SU-DHL-6 (cell line): ENCODE results near the gene FBXO17.
A peak's percentile ranks its signal among the peaks of the same experiment; 100 is the strongest.

ENCODE experiments used
- H2AFZ ChIP-seq: fragments of 200-600 bp; sonication (generic); 2 replicates; pipeline ENCODE4 v1.6.1; 2014; ENCODE audit warnings: low read depth, mild to moderate bottlenecking, moderate library complexity, mixed read lengths, antibody characterized with exemption, low read length; ENCODE audit not compliant: severe bottlenecking
- H3F3A ChIP-seq: fragments of 200-600 bp; shearing (Covaris generic); 2 replicates; pipeline ENCODE4 v1.6.0; 2016; ENCODE audit warnings: antibody characterized with exemption, mild to moderate bottlenecking; ENCODE audit not compliant: insufficient read depth
- H3K27ac ChIP-seq: fragments of 200-600 bp; sonication (generic); 2 replicates; pipeline ENCODE4 v1.5.1; 2016; ENCODE audit warnings: low read depth, mild to moderate bottlenecking, low read length, moderate library complexity, mixed read lengths
- H3K27me3 ChIP-seq: fragments of 200-600 bp; sonication (generic), shearing (Covaris generic); 2 replicates; pipeline ENCODE4 v1.6.0; 2014; ENCODE audit warnings: mild to moderate bottlenecking, low read length
- H3K36me3 ChIP-seq: fragments of 200-600 bp; sonication (generic); 2 replicates; pipeline ENCODE4 v1.6.1; 2014; ENCODE audit warnings: mild to moderate bottlenecking, low read length, mixed read lengths
- H3K4me2 ChIP-seq: fragments of 300-600, 200-600 bp; shearing (Covaris generic), sonication (generic); 2 replicates; pipeline ENCODE4 v1.6.0; 2014; ENCODE audit warnings: low read length, low read depth, mild to moderate bottlenecking; ENCODE audit not compliant: poor library complexity, severe bottlenecking
- H3K4me3 ChIP-seq: fragments of 200-600 bp; sonication (generic); 2 replicates; pipeline ENCODE4 v1.5.1; 2014; ENCODE audit warnings: antibody characterized with exemption, low read length, mild to moderate bottlenecking, mixed read lengths; ENCODE audit not compliant: insufficient read depth, poor library complexity, severe bottlenecking
- H3K79me2 ChIP-seq: fragments of 200-600 bp; sonication (generic); 2 replicates; pipeline ENCODE4 v1.6.1; 2014; ENCODE audit warnings: mild to moderate bottlenecking, low read length, moderate library complexity; ENCODE audit not compliant: insufficient read depth
- H3K9ac ChIP-seq: fragments of 200-600 bp; sonication (generic); 2 replicates; pipeline ENCODE4 v1.7.0; 2014; ENCODE audit warnings: mild to moderate bottlenecking, low read length
- H3K9me2 ChIP-seq: fragments of 200-600 bp; sonication (generic); replicated peaks from 2 replicates; pipeline ENCODE4 v1.6.1; 2014; ENCODE audit warnings: low read length; ENCODE audit not compliant: insufficient read depth
- H3K9me3 ChIP-seq: fragments of 200-600 bp; sonication (generic); 2 replicates; pipeline ENCODE4 v1.6.1; 2014; ENCODE audit warnings: low read length, mixed read lengths; ENCODE audit not compliant: insufficient read depth
- H4K20me1 ChIP-seq: fragments of 200-600 bp; sonication (generic); 2 replicates; pipeline ENCODE4 v1.6.1; 2014; ENCODE audit warnings: low read depth, mild to moderate bottlenecking, antibody characterized with exemption, low read length, moderate library complexity, mixed read lengths
- CTCF ChIP-seq: fragments of 200-600 bp; sonication (generic); IDR thresholded peaks from one replicate; pipeline ENCODE4 v1.5.1; 2017; ENCODE audit warnings: antibody characterized with exemption, mild to moderate bottlenecking, low read length, moderate library complexity; ENCODE audit not compliant: insufficient read depth, poor library complexity, severe bottlenecking
- EZH2phosphoT487 ChIP-seq: fragments of 200-600 bp; sonication (generic), shearing (Covaris generic); conservative IDR thresholded peaks from 2 replicates; pipeline ENCODE4 v1.6.1; 2018; ENCODE audit warnings: mild to moderate bottlenecking, antibody characterized with exemption, low read length, moderate library complexity, mixed read lengths

Gene FBXO17

GRCh38 chr19:38953677-38954076, 21.9 kb downstream of the FBXO17 start:
- H3K4me2 ChIP-seq = no peak overlapping the region
- H3F3A ChIP-seq = no peaks in the 10 kb centered on the region
- H3K4me3 ChIP-seq = no peak overlapping the region
- H3K27me3 ChIP-seq = no peaks in the 10 kb centered on the region
- H3K79me2 ChIP-seq = no peaks in the 10 kb centered on the region
- no peaks in the 10 kb centered on the region for H3K9me3 ChIP-seq
- no peaks in the 10 kb centered on the region for H3K9me2 ChIP-seq
- no peak overlapping the region for H3K9ac ChIP-seq
- no peaks in the 10 kb centered on the region for H3K36me3 ChIP-seq
- TF ChIP-seq EZH2phosphoT487 = no peak
- TF ChIP-seq CTCF = no peak
- H2AFZ ChIP-seq = no peak overlapping the region
- no peaks in the 10 kb centered on the region for H4K20me1 ChIP-seq
- no peak overlapping the region for H3K27ac ChIP-seq

GRCh38 chr19:38952395-38953165, 23.0 kb downstream of the FBXO17 start:
- Histone ChIP-seq H3K9me3 (no peaks in the 10 kb centered on the region), H2AFZ (no peak overlapping the region), H3K79me2 (no peaks in the 10 kb centered on the region), H3K9ac (no peak overlapping the region), H3K27me3 (no peaks in the 10 kb centered on the region), H3K36me3 (no peaks in the 10 kb centered on the region), H3K4me2 (no peak overlapping the region), H3K27ac (no peak overlapping the region), H4K20me1 (no peaks in the 10 kb centered on the region), H3F3A (no peaks in the 10 kb centered on the region), H3K9me2 (no peaks in the 10 kb centered on the region), H3K4me3 (no peak overlapping the region)
- TF ChIP-seq EZH2phosphoT487 (no peak), CTCF (peak; percentile 43)

GRCh38 chr19:38951187-38951586, 24.4 kb downstream of the FBXO17 start:
- no peak overlapping the region for H3K4me3 ChIP-seq
- TF ChIP-seq EZH2phosphoT487 = no peak
- TF ChIP-seq CTCF = no peak

More at GRCh38 chr19:38951187-38951586, 24.4 kb downstream of the FBXO17 start:
- H3K9ac ChIP-seq = no peak overlapping the region
- H3K4me2 ChIP-seq = no peak overlapping the region
- H2AFZ ChIP-seq = no peak overlapping the region
- H3K27me3 ChIP-seq = no peaks in the 10 kb centered on the region
- no peak overlapping the region for H3K27ac ChIP-seq
- H3K36me3 ChIP-seq = no peaks in the 10 kb centered on the region
- no peaks in the 10 kb centered on the region for H3K9me3 ChIP-seq
- no peaks in the 10 kb centered on the region for H3K79me2 ChIP-seq
- no peaks in the 10 kb centered on the region for H3K9me2 ChIP-seq
- H3F3A ChIP-seq = no peaks in the 10 kb centered on the region
- no peaks in the 10 kb centered on the region for H4K20me1 ChIP-seq
